HCT116 (cell line): ENCODE data around the gene MYEF2. TPM values are rescaled to one million over a fixed set of nuclear protein-coding genes. Genes with fewer than 3 reads are reported as not detected.

Experiments used
- ATAC-seq: fragments of 200-7000 bp; cut with Tn5 transposase; 2 replicates; pipeline ENCODE4 v1.9.1; 2020; ENCODE audit warnings: mild to moderate bottlenecking, moderate library complexity
- BruUV-seq: library from RNA; stranded (reverse); fragments of 400-500 nt; replicated peaks from 2 replicates; lab custom pipeline; 2021; lab: Mats Ljungman, UMichigan
- CTCF ChIA-PET: fragments of 300-600 bp; sonication (Branson Sonifier 250); formaldehyde crosslinking; loops from one replicate; lab custom pipeline; 2021; ENCODE audit warnings: antibody characterized with exemption; lab: Charles Lee
- POLR2A ChIA-PET: fragments of 300-600, 350-600 bp; sonication (Branson Sonifier 250); formaldehyde crosslinking; loops from one replicate; lab custom pipeline; 2021; ENCODE audit warnings: antibody characterized with exemption; lab: Charles Lee
- RAD21 ChIA-PET, 2 experiments: fragments of 300-600 bp; sonication (Branson Sonifier 250); formaldehyde crosslinking; loops; one replicate each; lab custom pipeline; 2023; ENCODE audit warnings: low total read pairs in 2 of 2; ENCODE audit not compliant: uncharacterized antibody in 2 of 2, unreplicated experiment in 2 of 2, low non-redundant PET in 1 of 2; lab: Charles Lee
- DNase-seq: peaks from one replicate; pipeline ENCODE4 v3.0.0-alpha.2; 2010; ENCODE audit warnings: low read depth, low spot score
- H2AFZ ChIP-seq: fragments of 200-600 bp; shearing (Covaris generic), sonication (generic); 2 replicates; pipeline ENCODE4 v1.6.1; 2017; ENCODE audit warnings: low read depth, mixed run types, mixed read lengths, antibody characterized with exemption, low read length; ENCODE audit not compliant: poor library complexity, severe bottlenecking
- H3K27ac ChIP-seq: 2 replicates; pipeline ENCODE4 v1.5.1; 2012; ENCODE audit warnings: low read depth, low read length
- H3K27me3 ChIP-seq: fragments of 200-600 bp; sonication (generic); 2 replicates; pipeline ENCODE4 v1.6.1; 2016; ENCODE audit warnings: mixed run types, low read length, mixed read lengths; ENCODE audit not compliant: insufficient read depth
- H3K36me3 ChIP-seq, 2 experiments: fragments of 200-500 bp in 1 of 2; fragments of 200-600 bp in 1 of 2; sonication (Bioruptor generic) in 1 of 2; sonication (generic) in 1 of 2; 2 replicates each; pipeline versions ENCODE4 v1.5.1 to v1.6.1; 2014 to 2016; ENCODE audit warnings: low read length in 2 of 2, inconsistent platforms in 1 of 2, mixed read lengths in 1 of 2, mixed run types in 1 of 2; ENCODE audit not compliant: insufficient read depth in 2 of 2, control insufficient read depth in 1 of 2
- H3K4me1 ChIP-seq, 2 experiments: fragments of 200-600 bp in 1 of 2; sonication (generic) in 1 of 2; 2 replicates each; pipeline versions ENCODE4 v1.5.1 to v1.6.1; 2012 to 2017; ENCODE audit warnings: low read length in 2 of 2, inconsistent platforms in 1 of 2, mild to moderate bottlenecking in 1 of 2, mixed read lengths in 1 of 2, mixed run types in 1 of 2, moderate library complexity in 1 of 2; ENCODE audit not compliant: insufficient read depth in 2 of 2, control insufficient read depth in 1 of 2
- H3K4me2 ChIP-seq: fragments of 200-600 bp; sonication (generic); 2 replicates; pipeline ENCODE4 v1.6.1; 2017; ENCODE audit warnings: mixed run types, low read length, mixed read lengths
- H3K4me3 ChIP-seq, 2 experiments: fragments of 200-600 bp in 1 of 2; sonication (generic) in 1 of 2; replicated peaks in 1 of 2; 2 replicates each; pipeline ENCODE4 v1.5.1; 2011 to 2016; ENCODE audit warnings: low read length in 2 of 2, control low read depth in 1 of 2, low read depth in 1 of 2, mild to moderate bottlenecking in 1 of 2, mixed read lengths in 1 of 2, mixed run types in 1 of 2
- H3K79me2 ChIP-seq: fragments of 200-600 bp; sonication (generic); 2 replicates; pipeline ENCODE4 v1.6.1; 2017; ENCODE audit warnings: mild to moderate bottlenecking, mixed run types, low read length, moderate library complexity, mixed read lengths; ENCODE audit not compliant: insufficient read depth
- H3K9ac ChIP-seq: fragments of 200-600 bp; sonication (generic); 2 replicates; pipeline ENCODE4 v1.6.1; 2016; ENCODE audit warnings: low read length, mixed read lengths
- H3K9me2 ChIP-seq: fragments of 200-600 bp; sonication (generic), shearing (Covaris generic); 2 replicates; pipeline ENCODE4 v1.6.1; 2017; ENCODE audit warnings: mixed run types, mild to moderate bottlenecking, moderate library complexity; ENCODE audit not compliant: insufficient read depth
- H3K9me3 ChIP-seq, 2 experiments: fragments of 200-500 bp in 1 of 2; fragments of 200-600 bp in 1 of 2; sonication (Bioruptor generic) in 1 of 2; sonication (generic) in 1 of 2; 2 replicates each; pipeline ENCODE4 v1.6.1; 2014 to 2017; ENCODE audit warnings: low read length in 2 of 2, mixed read lengths in 2 of 2, inconsistent platforms in 1 of 2, low read depth in 1 of 2, mild to moderate bottlenecking in 1 of 2, mixed run types in 1 of 2, moderate library complexity in 1 of 2; ENCODE audit not compliant: control insufficient read depth in 1 of 2, insufficient read depth in 1 of 2
- H4K20me1 ChIP-seq: fragments of 200-600 bp; sonication (generic), shearing (Covaris generic); 2 replicates; pipeline ENCODE4 v1.6.1; 2017; ENCODE audit warnings: mixed run types, mild to moderate bottlenecking, moderate library complexity; ENCODE audit not compliant: insufficient read depth
- CBX3 ChIP-seq: IDR thresholded peaks from 2 replicates; pipeline ENCODE4 v1.6.1; 2012; ENCODE audit warnings: low read depth
- CTCF ChIP-seq, 3 experiments: fragments of 200-600 bp in 1 of 3; sonication (generic) in 1 of 3; IDR thresholded peaks in 2 of 3; conservative IDR thresholded peaks in 1 of 3; 2 replicates each; pipeline ENCODE4 v1.5.1; 2012 to 2017; ENCODE audit warnings: low read depth in 2 of 3, low read length in 2 of 3, antibody characterized with exemption in 1 of 3, borderline replicate concordance in 1 of 3, control low read depth in 1 of 3, mild to moderate bottlenecking in 1 of 3, mixed read lengths in 1 of 3, mixed run types in 1 of 3, moderate library complexity in 1 of 3; ENCODE audit not compliant: insufficient read depth in 1 of 3
- EGR1 ChIP-seq: IDR thresholded peaks from 2 replicates; pipeline ENCODE4 v1.6.1; 2012; ENCODE audit warnings: low read depth
- ELF1 ChIP-seq: IDR thresholded peaks from 2 replicates; pipeline ENCODE4 v1.6.1; 2012; ENCODE audit warnings: low read depth, borderline replicate concordance
- EZH2phosphoT487 ChIP-seq: fragments of 200-600 bp; IDR thresholded peaks from 2 replicates; pipeline ENCODE4 v1.6.1; 2018; ENCODE audit warnings: antibody characterized with exemption, borderline replicate concordance
- FOSL1 ChIP-seq: IDR thresholded peaks from 2 replicates; pipeline ENCODE4 v1.6.1; 2012; ENCODE audit warnings: low read depth
- JUND ChIP-seq: IDR thresholded peaks from 2 replicates; pipeline ENCODE4 v1.6.1; 2012
- POLR2A ChIP-seq: IDR thresholded peaks from 2 replicates; pipeline ENCODE4 v1.7.0; 2011; ENCODE audit warnings: borderline replicate concordance; ENCODE audit not compliant: insufficient read depth, insufficient read length; ENCODE audit errors: extremely low read depth
- POLR2AphosphoS5 ChIP-seq: IDR thresholded peaks from 2 replicates; pipeline ENCODE4 v1.6.1; 2011; ENCODE audit warnings: mild to moderate bottlenecking, low read depth, low read length, moderate library complexity
- REST ChIP-seq: IDR thresholded peaks from 2 replicates; pipeline ENCODE4 v1.6.1; 2012; ENCODE audit warnings: low read depth
- SIN3A ChIP-seq: IDR thresholded peaks from 2 replicates; pipeline ENCODE4 v1.6.1; 2012; ENCODE audit warnings: low read depth
- SP1 ChIP-seq: IDR thresholded peaks from 2 replicates; pipeline ENCODE4 v1.6.1; 2012; ENCODE audit warnings: low read depth
- SRF ChIP-seq: IDR thresholded peaks from 2 replicates; pipeline ENCODE4 v1.6.1; 2012; ENCODE audit warnings: low read depth
- TCF7L2 ChIP-seq: IDR thresholded peaks from 2 replicates; pipeline ENCODE4 v1.7.0; 2011; ENCODE audit warnings: borderline replicate concordance, inconsistent platforms; ENCODE audit not compliant: insufficient read depth, insufficient read length; ENCODE audit errors: extremely low read depth
- YY1 ChIP-seq: IDR thresholded peaks from 2 replicates; pipeline ENCODE4 v1.6.1; 2011; ENCODE audit warnings: low read length, low read depth, moderate library complexity, mild to moderate bottlenecking; ENCODE audit not compliant: insufficient replicate concordance; ENCODE audit errors: extremely low read depth
- ZBTB33 ChIP-seq: IDR thresholded peaks from 2 replicates; pipeline ENCODE4 v1.6.1; 2011; ENCODE audit warnings: mild to moderate bottlenecking, low read length, moderate library complexity; ENCODE audit not compliant: insufficient replicate concordance; ENCODE audit errors: extremely low read depth
- ZFX ChIP-seq: fragments of 450-650 bp; IDR thresholded peaks from 2 replicates; pipeline ENCODE4 v1.6.1; 2017
- ZNF274 ChIP-seq: fragments of 200-500 bp; sonication (Bioruptor generic); IDR thresholded peaks from 2 replicates; pipeline ENCODE4 v1.6.1; 2014; ENCODE audit warnings: mild to moderate bottlenecking, low read depth, low read length, inconsistent platforms
- intact Hi-C: fragments of 100-400 bp; cut with micrococcal nuclease; formaldehyde crosslinking; loops from 2 replicates; pipeline ENCODE4 v1.10.0; 2022
- total RNA-seq: library from RNA; stranded (reverse); gene quantifications from one replicate; pipeline ENCODE4 v1.2.1, GENCODE V29; 2021; ENCODE audit not compliant: unreplicated experiment
- TF ChIP-seq, protein P1 (sequence below): IDR thresholded peaks from 2 replicates; pipeline ENCODE4 v1.6.1; 2012
- TF ChIP-seq, protein P2 (sequence below): IDR thresholded peaks from 2 replicates; pipeline ENCODE4 v1.6.1; 2012

Gene MYEF2
- total RNA-seq, 1 experiment from 2014 or later = 0.69 TPM

- TF ChIP-seq, protein P1, sequence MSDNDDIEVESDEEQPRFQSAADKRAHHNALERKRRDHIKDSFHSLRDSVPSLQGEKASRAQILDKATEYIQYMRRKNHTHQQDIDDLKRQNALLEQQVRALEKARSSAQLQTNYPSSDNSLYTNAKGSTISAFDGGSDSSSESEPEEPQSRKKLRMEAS = no peak
- no peak for TF ChIP-seq ZNF274
- TF ChIP-seq CTCF (IDR thresholded peaks at IDR 0.05 in 2 of 3, conservative IDR thresholded peaks at IDR 0.05 in 1 of 3; ENCODE audit: borderline replicate concordance in 1 of 3, insufficient read depth in 1 of 3, low read depth in 2 of 3, low read length in 2 of 3) = no peak
- TF ChIP-seq ELF1 = no peak
- no peak for TF ChIP-seq EGR1
- no peak for TF ChIP-seq ZBTB33
- TF ChIP-seq POLR2AphosphoS5 = no peak
- TF ChIP-seq YY1 = no peak
- TF ChIP-seq JUND = no peak
- TF ChIP-seq FOSL1 = no peak
- no peak for TF ChIP-seq SRF
- no peak for TF ChIP-seq CBX3
- TF ChIP-seq REST = no peak
- TF ChIP-seq EZH2phosphoT487 = no peak
- no peak for TF ChIP-seq SIN3A
- no peak for TF ChIP-seq POLR2A
- no peak for TF ChIP-seq SP1
- TF ChIP-seq ZFX = no peak
- TF ChIP-seq, protein P2, sequence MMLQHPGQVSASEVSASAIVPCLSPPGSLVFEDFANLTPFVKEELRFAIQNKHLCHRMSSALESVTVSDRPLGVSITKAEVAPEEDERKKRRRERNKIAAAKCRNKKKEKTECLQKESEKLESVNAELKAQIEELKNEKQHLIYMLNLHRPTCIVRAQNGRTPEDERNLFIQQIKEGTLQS = no peak
- TF ChIP-seq TCF7L2 = no peak
- TF ChIP-seq, all 23 proteins: peak for 0
- Histone ChIP-seq H3K36me3 (no peaks in the 10 kb centered on the region), H3K4me2 (no peak overlapping the region), H3K79me2 (no peaks in the 10 kb centered on the region), H3K9ac (no peak overlapping the region), H3K27ac (no peak overlapping the region), H2AFZ (no peak overlapping the region), H3K9me2 (no peaks in the 10 kb centered on the region), H3K4me3 (no peak overlapping the region), H3K27me3 (no peaks in the 10 kb centered on the region), H3K4me1 (no peaks in the 10 kb centered on the region), H3K9me3 (no peaks in the 10 kb centered on the region), H4K20me1 (no peaks in the 10 kb centered on the region)
- ChIA-PET RAD21 (no interaction called here), CTCF (no interaction called here), POLR2A (no interaction called here)
- no peak for ATAC-seq
- intact Hi-C loops = no loop called here
- no TSS peak for BruUV-seq
- no peak for DNase-seq
Measured at GRCh38 chr15:48149858-48150257, 28.2 kb downstream of the MYEF2 start.
